Measurements from ENCODE around the gene TNFSF4.
"Not testable (repeated sequence)": the region's sequence is repeated elsewhere in the genome, so short reads cannot be mapped to it uniquely, and the experiment has no call there.

Gene TNFSF4

GRCh38 chr1:173164178-173164577, 43.0 kb downstream of the TNFSF4 start:
- DNase-seq (ENCODE audit: low read depth in 2 of 2), result no peak

DNA sequence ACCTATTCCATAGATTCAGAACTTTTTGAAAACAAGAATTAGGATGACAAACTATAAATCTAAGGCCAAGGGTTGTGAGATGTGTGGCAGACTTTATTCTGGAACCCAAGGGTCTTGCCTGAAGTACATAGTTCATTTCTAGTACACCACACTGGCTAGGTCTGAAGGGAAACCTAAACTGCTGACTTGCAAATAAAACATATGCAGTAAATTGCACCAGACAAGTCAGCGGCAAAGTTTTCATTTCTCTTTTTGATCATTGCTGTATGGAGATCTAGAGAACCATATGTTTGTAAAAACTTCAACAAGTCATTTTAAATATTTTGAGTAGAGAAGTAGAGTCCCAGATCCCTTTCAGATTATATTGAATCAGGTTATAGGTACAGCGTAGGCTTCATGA, 43.9 kb downstream of the TNFSF4 start:
- no peak for DNase-seq (ENCODE audit: low read depth in 2 of 2)

DNA sequence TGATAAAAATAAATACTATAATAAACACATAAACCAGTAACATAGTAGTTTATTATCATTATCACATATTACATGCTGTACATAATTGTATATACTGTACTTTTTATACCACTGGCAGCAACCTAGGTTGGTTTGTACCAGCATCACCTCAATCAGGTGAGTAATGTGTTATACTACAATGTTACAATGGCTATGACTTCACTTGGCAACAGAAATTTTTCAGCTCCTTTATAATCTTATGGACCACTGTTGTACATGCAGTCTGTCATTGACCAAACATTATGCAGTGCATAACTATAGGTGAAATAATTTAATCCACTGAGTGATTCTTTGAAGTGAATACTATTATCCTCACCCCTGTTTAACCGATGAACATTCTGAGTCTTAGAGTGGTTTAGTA, 44.5 kb downstream of the TNFSF4 start:
- no peak for DNase-seq (ENCODE audit: low read depth in 2 of 2)

DNA sequence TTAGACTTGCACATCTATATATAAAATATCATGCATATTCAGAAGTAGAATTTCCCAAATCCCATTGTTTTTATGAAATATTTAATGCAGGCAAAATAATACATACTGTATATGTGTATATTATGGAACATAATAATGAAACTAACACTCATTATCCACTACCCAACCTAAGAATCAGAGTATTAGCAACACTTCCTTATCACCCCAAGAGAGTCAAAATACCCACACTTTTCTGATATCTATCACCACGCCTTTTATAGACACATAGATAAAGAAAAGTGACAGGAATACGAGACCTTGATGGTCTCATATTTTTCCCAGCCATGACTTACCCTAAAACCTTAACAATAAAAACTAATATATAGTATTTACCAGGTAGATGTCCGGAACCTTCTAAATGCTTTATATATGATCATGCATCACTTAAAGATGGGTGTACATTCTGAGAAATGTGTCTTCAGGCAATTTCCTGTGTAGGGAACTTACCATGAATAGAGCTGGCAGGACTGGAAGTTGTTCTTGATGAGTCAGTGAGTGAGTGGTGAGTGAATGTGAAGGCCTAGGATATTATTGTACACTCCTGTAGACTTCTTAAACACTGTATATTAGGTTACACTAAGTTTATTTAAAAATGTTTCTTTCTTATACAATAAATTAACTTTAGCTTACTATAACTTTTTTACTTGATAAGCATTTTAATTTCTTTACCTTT, 45.5 kb downstream of the TNFSF4 start:
- no peak for DNase-seq (ENCODE audit: low read depth in 2 of 2)

- not testable (repeated sequence) for DNase-seq (ENCODE audit: low read depth in 2 of 2)
Observed at GRCh38 chr1:173153964-173154363, 53.2 kb downstream of the TNFSF4 start.

DNA sequence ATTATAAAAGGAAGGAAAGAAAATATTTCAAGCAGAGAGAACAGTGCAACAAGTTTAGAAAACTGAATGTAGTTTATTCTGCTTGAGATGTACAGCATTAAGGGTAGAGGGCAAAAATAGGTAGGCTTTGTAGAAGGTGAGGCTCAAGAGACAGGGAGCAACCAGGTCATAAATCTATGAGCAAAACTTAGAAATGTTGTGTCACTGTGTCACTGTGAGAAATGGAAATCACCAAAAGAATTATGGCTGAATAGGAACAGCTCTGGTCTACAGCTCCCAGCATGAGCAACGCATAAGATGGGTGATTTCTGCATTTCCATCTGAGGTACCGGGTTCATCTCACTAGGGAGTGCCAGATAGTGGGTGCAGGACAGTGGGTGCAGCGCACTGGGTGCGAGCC, 53.6 kb downstream of the TNFSF4 start:
- no peak for DNase-seq (ENCODE audit: low read depth in 2 of 2)

- DNase-seq (ENCODE audit: low read depth in 2 of 2), result no peak
Observed at GRCh38 chr1:173152598-173152997, 54.5 kb downstream of the TNFSF4 start.

DNA sequence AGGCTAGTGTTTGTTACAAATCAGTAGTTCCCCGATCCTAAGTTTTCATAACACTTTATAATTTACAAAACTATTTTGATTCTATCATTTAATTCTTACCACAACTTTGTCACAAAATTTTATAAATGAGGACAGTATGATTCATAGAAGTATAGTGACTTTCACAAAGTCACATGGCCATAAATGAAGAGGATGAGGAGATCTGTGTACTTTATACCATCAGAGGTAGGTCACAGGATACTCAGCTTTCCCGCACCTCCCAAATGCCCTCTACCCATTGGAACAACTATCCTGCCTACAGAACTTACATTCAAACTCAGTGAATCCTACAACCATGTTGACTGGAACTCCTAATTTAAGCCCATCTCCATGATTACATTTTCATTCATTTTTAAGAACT, 56.3 kb downstream of the TNFSF4 start:
- no peak for DNase-seq (ENCODE audit: low read depth in 2 of 2)

GRCh38 chr1:173149887-173150286, 57.2 kb downstream of the TNFSF4 start:
- no peak for DNase-seq (ENCODE audit: low read depth in 2 of 2)

- no peak for DNase-seq (ENCODE audit: low read depth in 2 of 2)
Observed at GRCh38 chr1:173148971-173149370, 58.2 kb downstream of the TNFSF4 start.

GRCh38 chr1:173148545-173148944, 58.6 kb downstream of the TNFSF4 start:
- DNase-seq (ENCODE audit: low read depth in 2 of 2), result no peak

GRCh38 chr1:173140733-173141132, 66.4 kb downstream of the TNFSF4 start:
- DNase-seq (ENCODE audit: low read depth in 2 of 2), result no peak

DNA sequence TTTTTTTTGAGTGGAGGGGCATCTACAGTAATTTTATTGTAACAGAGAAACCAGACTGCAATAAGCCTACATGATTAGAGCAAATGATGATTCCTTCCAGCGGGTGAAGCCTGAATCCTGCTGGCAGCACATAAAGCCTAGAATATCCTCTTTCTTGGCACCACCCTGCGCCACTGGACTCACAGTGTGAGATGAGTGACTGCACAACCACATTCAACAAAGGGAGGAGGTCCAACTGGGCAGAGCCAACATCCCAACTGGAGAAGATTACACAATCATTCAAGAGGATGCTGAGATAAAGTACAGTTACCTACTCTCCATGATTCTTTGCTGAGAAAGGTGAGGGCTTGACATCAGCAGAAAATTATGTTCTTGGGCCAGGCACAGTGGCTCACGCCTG, 67.4 kb downstream of the TNFSF4 start:
- DNase-seq (ENCODE audit: low read depth in 2 of 2), result no peak

DNA sequence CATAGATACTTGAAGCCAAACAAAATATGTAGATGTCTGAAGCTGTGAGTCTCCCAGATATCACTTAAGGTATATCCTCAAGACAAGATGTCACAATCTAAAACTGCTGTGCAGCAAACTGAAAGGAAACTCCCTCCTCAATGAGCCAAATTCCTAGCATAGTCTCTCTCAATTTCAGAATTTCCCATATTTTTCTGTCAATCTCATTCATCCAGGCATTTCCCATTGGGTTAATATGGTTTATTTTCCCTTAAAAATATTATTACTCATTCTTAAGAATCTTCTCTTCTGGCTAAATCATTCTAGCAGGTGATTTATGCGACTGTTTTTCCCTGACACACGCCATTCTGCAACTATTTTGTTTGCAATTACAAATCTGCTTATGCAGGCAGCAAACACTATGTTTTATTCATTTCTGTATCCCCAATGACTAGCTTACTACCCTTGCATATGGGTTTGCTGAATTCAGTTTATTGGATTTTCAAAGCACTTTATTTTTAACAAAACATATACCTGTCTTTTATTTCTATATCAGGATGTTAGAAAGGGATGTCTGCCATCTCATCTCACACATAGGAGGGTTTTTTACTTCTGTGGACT, 69.9 kb downstream of the TNFSF4 start:
- DNase-seq (ENCODE audit: low read depth in 2 of 2), result no peak

DNA sequence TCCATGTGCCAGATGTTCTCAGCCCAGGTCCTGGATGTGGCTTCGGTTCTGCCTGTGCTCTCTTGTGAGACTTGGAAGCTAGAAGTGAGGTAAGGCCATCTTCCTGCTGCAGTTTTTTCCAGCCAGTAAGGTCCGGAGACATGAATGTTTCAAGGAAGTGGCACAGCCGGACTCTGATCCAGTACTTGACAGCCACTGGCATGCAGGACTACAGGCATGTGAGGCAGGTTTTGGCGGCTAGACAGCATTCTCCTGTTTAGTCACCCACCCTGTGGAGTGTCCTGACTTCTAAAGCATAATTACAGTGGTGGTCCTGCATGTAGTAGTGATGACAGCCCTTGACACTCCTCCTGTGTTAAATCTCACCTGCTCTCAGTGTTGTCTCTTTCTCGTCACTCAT, 72.3 kb downstream of the TNFSF4 start:
- no peak for DNase-seq (ENCODE audit: low read depth in 2 of 2)

- DNase-seq (ENCODE audit: low read depth in 2 of 2), result no peak
Observed at GRCh38 chr1:173134029-173134428, 73.1 kb downstream of the TNFSF4 start.
